ENCODE data around the gene CRELD2. TPM values are rescaled to one million over a fixed set of nuclear protein-coding genes. Genes with fewer than 3 reads are reported as not detected.

The CRELD2 gene
- total RNA-seq (2014; rRNA removed; shearing (Covaris generic)), result 34.4 and 35.7 TPM in 2 replicates
- 47.7 and 49.4 TPM in 2 replicates for polyA plus RNA-seq (2016; fragmentation: Nextera tagmentation; extraction: Ambion mirVana)
- long read RNA-seq, transcript CRELD2-201 (10 exons, 1,357 nt), result major isoform, 43 of 66 reads
- long read RNA-seq, partial matches to known transcripts, result 3 of 66 reads
- long read RNA-seq, other reads (novel, unspliced or antisense), result 16 of 66 reads

GRCh38 chr22:49917974-49918910 lies at the start of gene CRELD2, which contains the start of gene ALG12:
CRELD2 (plus strand) TSS chr22:49918634; CDS start chr22:49918770, 136 bp downstream.
ALG12 (minus strand) TSS chr22:49918438; CDS start chr22:49913765, 4,673 bp downstream.
- no peaks in the 10 kb centered on the region for H3K27me3 ChIP-seq (ENCODE audit: insufficient read depth)
- peak within 1 kb of the TSS; percentile 87 for H3K4me3 ChIP-seq
- Mint-ChIP-seq H3K4me3 (peak within 1 kb of the TSS; percentile 85), H3K27ac (peak within 1 kb of the TSS; percentile 77; the same call in 1 of the 2 replicates), H3K4me1 (peaks cover 2% of the 10 kb centered on the region; the same call in 2 of the 3 replicates), H3K36me3 (ENCODE audit: low read depth) (peaks cover 2% of the 10 kb centered on the region; the same call in 2 of the 3 replicates), H3K27me3 (ENCODE audit: insufficient read depth, low read depth, poor library complexity) (peaks cover 9% of the 10 kb centered on the region), H3K9me3 (no peaks in the 10 kb centered on the region)
- no peaks in the 10 kb centered on the region; the same call in 1 of the 2 replicates for H3K4me1 ChIP-seq (ENCODE audit: insufficient read depth)
- peaks cover 6% of the 10 kb centered on the region; the same call in 1 of the 2 replicates for H3F3A ChIP-seq (replicated peaks; ENCODE audit: low read depth)
- no peaks in the 10 kb centered on the region for H3K36me3 ChIP-seq (ENCODE audit: insufficient read depth)
- no peak for TF ChIP-seq ZNF114 (CRISPR knock-in tag; IDR thresholded peaks at IDR 0.05)
- no peak for TF ChIP-seq CTCF (conservative IDR thresholded peaks at IDR 0.05; ENCODE audit: low read depth in 2 of 2)
- TF ChIP-seq CREB1 (CRISPR knock-in tag; IDR thresholded peaks at IDR 0.05; ENCODE audit: low read depth), result peak; percentile 71
- no peak for TF ChIP-seq STAT1 (IDR thresholded peaks at IDR 0.05; ENCODE audit: unreplicated experiment)
- peak; percentile 45; the same call in 1 of the 2 replicates for TF ChIP-seq ETS1 (IDR thresholded peaks at IDR 0.05)
- TF ChIP-seq POLR2AphosphoS5 (IDR thresholded peaks at IDR 0.05; ENCODE audit: low read depth), result peak; percentile 27
- TF ChIP-seq EZH2phosphoT487 (IDR thresholded peaks at IDR 0.05; ENCODE audit: unreplicated experiment), result no peak
- peak; percentile 14 for TF ChIP-seq REST (IDR thresholded peaks at IDR 0.05; ENCODE audit: unreplicated experiment)
- ATAC-seq (peak; percentile 93), DNase-seq (ENCODE audit: low spot score) (peak; percentile 97)
- H3K79me2 ChIP-seq (replicated peaks; ENCODE audit: insufficient read depth), result peaks cover 17% of the 10 kb centered on the region
- peak within 1 kb of the TSS; percentile 93 for H3K4me2 ChIP-seq
- H2AFZ ChIP-seq, result peak within 1 kb of the TSS; percentile 94
- peak within 1 kb of the TSS; percentile 97 for H3K27ac ChIP-seq (ENCODE audit: low read depth)
- H3K9me2 ChIP-seq (ENCODE audit: insufficient read depth), result no peaks in the 10 kb centered on the region
- no peaks in the 10 kb centered on the region; the same call in 1 of the 2 replicates for H4K20me1 ChIP-seq (replicated peaks; ENCODE audit: insufficient read depth)

Data from GM23338 (cell line).